SU-DHL-6 (cell line): Measurements from ENCODE around the gene FOXP2.

Experiments
- H2AFZ ChIP-seq: fragments of 200-600 bp; sonication (generic); 2 replicates; pipeline ENCODE4 v1.6.1; 2014; ENCODE audit warnings: low read depth, mild to moderate bottlenecking, moderate library complexity, mixed read lengths, antibody characterized with exemption, low read length; ENCODE audit not compliant: severe bottlenecking
- H3F3A ChIP-seq: fragments of 200-600 bp; shearing (Covaris generic); 2 replicates; pipeline ENCODE4 v1.6.0; 2016; ENCODE audit warnings: antibody characterized with exemption, mild to moderate bottlenecking; ENCODE audit not compliant: insufficient read depth
- H3K27ac ChIP-seq: fragments of 200-600 bp; sonication (generic); 2 replicates; pipeline ENCODE4 v1.5.1; 2016; ENCODE audit warnings: low read depth, mild to moderate bottlenecking, low read length, moderate library complexity, mixed read lengths
- H3K27me3 ChIP-seq: fragments of 200-600 bp; sonication (generic), shearing (Covaris generic); 2 replicates; pipeline ENCODE4 v1.6.0; 2014; ENCODE audit warnings: mild to moderate bottlenecking, low read length
- H3K36me3 ChIP-seq: fragments of 200-600 bp; sonication (generic); 2 replicates; pipeline ENCODE4 v1.6.1; 2014; ENCODE audit warnings: mild to moderate bottlenecking, low read length, mixed read lengths
- H3K4me2 ChIP-seq: fragments of 300-600, 200-600 bp; shearing (Covaris generic), sonication (generic); 2 replicates; pipeline ENCODE4 v1.6.0; 2014; ENCODE audit warnings: low read length, low read depth, mild to moderate bottlenecking; ENCODE audit not compliant: poor library complexity, severe bottlenecking
- H3K4me3 ChIP-seq: fragments of 200-600 bp; sonication (generic); 2 replicates; pipeline ENCODE4 v1.5.1; 2014; ENCODE audit warnings: antibody characterized with exemption, low read length, mild to moderate bottlenecking, mixed read lengths; ENCODE audit not compliant: insufficient read depth, poor library complexity, severe bottlenecking
- H3K79me2 ChIP-seq: fragments of 200-600 bp; sonication (generic); 2 replicates; pipeline ENCODE4 v1.6.1; 2014; ENCODE audit warnings: mild to moderate bottlenecking, low read length, moderate library complexity; ENCODE audit not compliant: insufficient read depth
- H3K9ac ChIP-seq: fragments of 200-600 bp; sonication (generic); 2 replicates; pipeline ENCODE4 v1.7.0; 2014; ENCODE audit warnings: mild to moderate bottlenecking, low read length
- H3K9me2 ChIP-seq: fragments of 200-600 bp; sonication (generic); replicated peaks from 2 replicates; pipeline ENCODE4 v1.6.1; 2014; ENCODE audit warnings: low read length; ENCODE audit not compliant: insufficient read depth
- H3K9me3 ChIP-seq: fragments of 200-600 bp; sonication (generic); 2 replicates; pipeline ENCODE4 v1.6.1; 2014; ENCODE audit warnings: low read length, mixed read lengths; ENCODE audit not compliant: insufficient read depth
- H4K20me1 ChIP-seq: fragments of 200-600 bp; sonication (generic); 2 replicates; pipeline ENCODE4 v1.6.1; 2014; ENCODE audit warnings: low read depth, mild to moderate bottlenecking, antibody characterized with exemption, low read length, moderate library complexity, mixed read lengths
- EZH2phosphoT487 ChIP-seq: fragments of 200-600 bp; sonication (generic), shearing (Covaris generic); conservative IDR thresholded peaks from 2 replicates; pipeline ENCODE4 v1.6.1; 2018; ENCODE audit warnings: mild to moderate bottlenecking, antibody characterized with exemption, low read length, moderate library complexity, mixed read lengths
- TF ChIP-seq, protein P1 (sequence below): fragments of 200-600 bp; sonication (generic); IDR thresholded peaks from one replicate; pipeline ENCODE4 v1.5.1; 2017; ENCODE audit warnings: antibody characterized with exemption, mild to moderate bottlenecking, low read length, moderate library complexity; ENCODE audit not compliant: insufficient read depth, poor library complexity, severe bottlenecking

FOXP2 gene

DNA sequence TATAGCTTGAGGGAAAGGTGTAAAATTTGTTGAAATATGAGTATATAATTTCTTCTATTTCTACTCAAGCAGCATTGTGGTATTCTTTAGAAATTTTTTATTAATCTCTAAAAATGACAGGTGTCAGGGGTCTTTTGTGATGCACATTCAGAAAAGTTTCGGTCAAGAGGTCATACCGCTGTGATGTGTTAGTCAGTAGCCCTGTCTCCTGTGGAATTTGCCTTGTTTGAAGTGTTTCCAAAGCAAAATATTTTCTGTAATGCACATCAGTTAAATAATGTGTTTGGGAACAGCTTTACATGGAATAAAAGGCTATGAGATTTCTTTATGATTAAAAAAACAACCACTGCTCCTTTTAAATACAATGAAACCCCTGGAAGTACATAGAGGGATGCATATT lies 35.8 kb downstream of the FOXP2 start:
- no peak overlapping the region for H3K4me2 ChIP-seq
- no peaks in the 10 kb centered on the region for H3K9me3 ChIP-seq
- TF ChIP-seq EZH2phosphoT487, result no peak
- TF ChIP-seq, protein P1, sequence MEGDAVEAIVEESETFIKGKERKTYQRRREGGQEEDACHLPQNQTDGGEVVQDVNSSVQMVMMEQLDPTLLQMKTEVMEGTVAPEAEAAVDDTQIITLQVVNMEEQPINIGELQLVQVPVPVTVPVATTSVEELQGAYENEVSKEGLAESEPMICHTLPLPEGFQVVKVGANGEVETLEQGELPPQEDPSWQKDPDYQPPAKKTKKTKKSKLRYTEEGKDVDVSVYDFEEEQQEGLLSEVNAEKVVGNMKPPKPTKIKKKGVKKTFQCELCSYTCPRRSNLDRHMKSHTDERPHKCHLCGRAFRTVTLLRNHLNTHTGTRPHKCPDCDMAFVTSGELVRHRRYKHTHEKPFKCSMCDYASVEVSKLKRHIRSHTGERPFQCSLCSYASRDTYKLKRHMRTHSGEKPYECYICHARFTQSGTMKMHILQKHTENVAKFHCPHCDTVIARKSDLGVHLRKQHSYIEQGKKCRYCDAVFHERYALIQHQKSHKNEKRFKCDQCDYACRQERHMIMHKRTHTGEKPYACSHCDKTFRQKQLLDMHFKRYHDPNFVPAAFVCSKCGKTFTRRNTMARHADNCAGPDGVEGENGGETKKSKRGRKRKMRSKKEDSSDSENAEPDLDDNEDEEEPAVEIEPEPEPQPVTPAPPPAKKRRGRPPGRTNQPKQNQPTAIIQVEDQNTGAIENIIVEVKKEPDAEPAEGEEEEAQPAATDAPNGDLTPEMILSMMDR, result no peak
- no peaks in the 10 kb centered on the region for H3F3A ChIP-seq
- no peak overlapping the region for H3K9ac ChIP-seq
- no peak overlapping the region for H3K27ac ChIP-seq
- H3K27me3 ChIP-seq, result no peaks in the 10 kb centered on the region
- no peaks in the 10 kb centered on the region for H4K20me1 ChIP-seq
- no peaks in the 10 kb centered on the region for H3K36me3 ChIP-seq
- H3K79me2 ChIP-seq, result no peaks in the 10 kb centered on the region
- H3K4me3 ChIP-seq, result no peak overlapping the region
- no peak overlapping the region for H2AFZ ChIP-seq
- H3K9me2 ChIP-seq, result no peaks in the 10 kb centered on the region

DNA sequence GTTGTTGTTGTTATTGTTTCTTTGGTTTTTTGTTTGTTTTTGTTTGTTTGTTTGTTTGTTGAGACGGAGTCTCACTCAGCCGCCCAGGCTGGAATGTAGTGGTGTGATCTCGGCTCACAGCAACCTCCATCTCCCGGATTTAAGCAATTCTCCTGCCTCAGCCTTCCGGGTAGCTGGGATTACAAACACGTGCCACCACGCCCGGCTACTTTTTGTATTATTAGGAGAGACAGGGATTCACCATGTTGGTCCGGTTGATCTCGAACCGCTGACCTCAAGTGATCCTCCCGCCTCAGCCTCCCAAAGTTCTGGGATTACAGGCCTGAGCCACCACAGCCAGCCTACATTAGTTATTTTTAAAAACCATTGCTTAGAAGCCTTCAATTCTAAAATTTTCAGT lies 45.0 kb downstream of the FOXP2 start:
- no peak for TF ChIP-seq EZH2phosphoT487
- TF ChIP-seq, protein P1, result no peak
- no peaks in the 10 kb centered on the region; the same call in 1 of the 2 replicates for H4K20me1 ChIP-seq
- H3K9me3 ChIP-seq, result no peaks in the 10 kb centered on the region
- H3K9me2 ChIP-seq, result no peaks in the 10 kb centered on the region
- no peak overlapping the region for H3K9ac ChIP-seq
- H3K27me3 ChIP-seq, result no peaks in the 10 kb centered on the region
- no peak overlapping the region for H3K4me2 ChIP-seq
- no peaks in the 10 kb centered on the region for H3F3A ChIP-seq
- no peaks in the 10 kb centered on the region for H3K79me2 ChIP-seq
- no peak overlapping the region for H2AFZ ChIP-seq
- H3K4me3 ChIP-seq, result no peak overlapping the region
- H3K36me3 ChIP-seq, result no peaks in the 10 kb centered on the region
- no peak overlapping the region for H3K27ac ChIP-seq

- H3K27me3 ChIP-seq, result no peaks in the 10 kb centered on the region
- H3K9me3 ChIP-seq, result no peaks in the 10 kb centered on the region
- H3K79me2 ChIP-seq, result no peaks in the 10 kb centered on the region
- H3K9me2 ChIP-seq, result no peaks in the 10 kb centered on the region
- no peak overlapping the region for H2AFZ ChIP-seq
- no peaks in the 10 kb centered on the region for H3K36me3 ChIP-seq
- TF ChIP-seq, protein P1, result no peak
- no peak for TF ChIP-seq EZH2phosphoT487
- no peak overlapping the region for H3K27ac ChIP-seq
- H3K9ac ChIP-seq, result no peak overlapping the region
- no peaks in the 10 kb centered on the region; the same call in 1 of the 2 replicates for H4K20me1 ChIP-seq
- no peak overlapping the region for H3K4me2 ChIP-seq
- H3K4me3 ChIP-seq, result no peak overlapping the region
- H3F3A ChIP-seq, result no peaks in the 10 kb centered on the region
These were observed 45.4 kb downstream of the FOXP2 start for GRCh38 chr7:114460021-114460420.

DNA sequence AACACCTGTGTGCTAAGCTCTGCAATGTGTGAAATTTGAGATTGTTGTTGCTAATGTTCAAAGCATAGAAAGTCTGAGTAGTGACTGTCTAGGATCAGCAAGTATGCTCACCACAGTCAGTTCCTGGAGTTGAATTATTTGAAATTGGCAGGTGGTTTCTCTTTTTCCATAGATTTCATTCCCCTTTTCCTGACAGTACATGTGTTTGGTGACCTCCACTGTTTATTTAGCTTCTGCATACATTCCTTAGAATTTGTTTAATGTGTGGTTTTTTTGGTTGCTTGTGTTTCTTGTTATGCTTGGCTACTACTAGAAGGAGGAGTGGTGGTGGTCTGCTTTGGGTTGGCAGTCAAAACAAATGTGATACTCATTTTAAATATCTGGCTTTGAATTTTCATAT lies 52.3 kb downstream of the FOXP2 start:
- Histone ChIP-seq H2AFZ (no peak overlapping the region), H3K9ac (no peak overlapping the region), H3K4me2 (no peak overlapping the region), H3K9me2 (no peaks in the 10 kb centered on the region; the same call in 1 of the 2 replicates), H3K9me3 (no peaks in the 10 kb centered on the region), H3K27me3 (no peaks in the 10 kb centered on the region), H3K79me2 (no peaks in the 10 kb centered on the region), H3F3A (no peaks in the 10 kb centered on the region), H3K36me3 (no peaks in the 10 kb centered on the region), H4K20me1 (no peaks in the 10 kb centered on the region; the same call in 1 of the 2 replicates), H3K27ac (no peak overlapping the region), H3K4me3 (no peak overlapping the region)
- TF ChIP-seq EZH2phosphoT487, result no peak
- TF ChIP-seq, protein P1, result no peak
